HepG2 (cell line): ENCODE results near the gene PDE9A. TPM values are rescaled to one million over a fixed set of nuclear protein-coding genes. Genes with fewer than 3 reads are reported as not detected.

Experiments
- BHLHE40 ChIP-seq: IDR thresholded peaks from 2 replicates; pipeline ENCODE4 v1.6.1; 2011; ENCODE audit warnings: low read length, improper control_type of control experiment
- CCDC6 ChIP-seq: sonication (generic); formaldehyde crosslinking; IDR thresholded peaks from 2 replicates; pipeline ENCODE4 v1.8.1; 2022; ENCODE audit warnings: mild to moderate bottlenecking, missing genetic modification reagents, moderate library complexity
- LCORL ChIP-seq, 2 experiments: fragments of 450-650 bp in 1 of 2; sonication (generic) in 1 of 2; formaldehyde crosslinking in 1 of 2; IDR thresholded peaks; 2 replicates each; pipeline versions ENCODE4 v1.5.0 to v1.6.1; 2017 to 2020; ENCODE audit warnings: antibody characterized with exemption in 1 of 2, missing genetic modification reagents in 1 of 2
- MAFK ChIP-seq, 2 experiments: IDR thresholded peaks in 1 of 2; conservative IDR thresholded peaks in 1 of 2; 2 replicates each; pipeline ENCODE4 v1.6.1; 2011; ENCODE audit warnings: improper control_type of control experiment in 2 of 2, low read length in 2 of 2
- MBNL3 ChIP-seq: fragments of 250-450 bp; sonication (Bioruptor Pico); conservative IDR thresholded peaks from 2 replicates; pipeline ENCODE4 v1.8.0; 2022; ENCODE audit warnings: mild to moderate bottlenecking, inconsistent platforms
- NCOA1 ChIP-seq: sonication (generic); formaldehyde crosslinking; IDR thresholded peaks from 2 replicates; pipeline ENCODE4 v1.9.0; 2021; ENCODE audit warnings: missing genetic modification reagents
- NFE2 ChIP-seq: sonication (generic); formaldehyde crosslinking; IDR thresholded peaks from 2 replicates; pipeline ENCODE4 v1.4.0; 2020; ENCODE audit warnings: missing genetic modification reagents
- POLR2AphosphoS2 ChIP-seq: IDR thresholded peaks from 2 replicates; pipeline ENCODE4 v1.6.1; 2011; ENCODE audit warnings: low read depth, low read length, improper control_type of control experiment
- RORA ChIP-seq: sonication (generic); formaldehyde crosslinking; IDR thresholded peaks from 2 replicates; pipeline ENCODE4 v1.5.0; 2020; ENCODE audit warnings: mild to moderate bottlenecking, missing genetic modification reagents, moderate library complexity
- SUZ12 ChIP-seq: fragments of 150-350 bp; IDR thresholded peaks from 2 replicates; pipeline ENCODE4 v1.6.1; 2014; ENCODE audit warnings: low read depth, low read length
- ZBTB7B ChIP-seq: sonication (generic); formaldehyde crosslinking; IDR thresholded peaks from 2 replicates; pipeline ENCODE4 v1.4.0; 2020; ENCODE audit warnings: missing genetic modification reagents
- ZFP62 ChIP-seq: sonication (generic); formaldehyde crosslinking; IDR thresholded peaks from 2 replicates; pipeline ENCODE4 v1.4.0; 2020; ENCODE audit warnings: missing genetic modification reagents
- polyA plus RNA-seq, 8 experiments: library from polyadenylated mRNA; depleted of rRNA in 3 of 8; stranded (reverse) in 7 of 8; unstranded in 1 of 8; fragments of >200 nt; fragmentation: Illumina TruSeq in 4 of 8; extraction: Trizol in 4 of 8; gene quantifications; 2 replicates each; pipeline versions ENCODE4 v1.2.1 to v1.2.3, GENCODE V29; 2011 to 2016; ENCODE audit warnings: low read depth in 4 of 8, missing spikeins in 1 of 8, mixed read lengths in 1 of 8; ENCODE audit not compliant: insufficient read depth in 1 of 8
- total RNA-seq, 5 experiments: library from RNA; depleted of rRNA; stranded (reverse); fragments of >200 nt; fragmentation: Illumina TruSeq; extraction: Trizol; gene quantifications; 2 replicates each; pipeline ENCODE4 v1.2.3, GENCODE V29; 2016; ENCODE audit warnings: low read depth in 1 of 5
- TF ChIP-seq, protein P1 (sequence below): sonication (generic); formaldehyde crosslinking; IDR thresholded peaks from 2 replicates; pipeline ENCODE4 v1.5.0; 2020; ENCODE audit warnings: mild to moderate bottlenecking, missing genetic modification reagents, borderline replicate concordance
- TF ChIP-seq, protein P2 (sequence below): IDR thresholded peaks from 2 replicates; pipeline ENCODE4 v1.6.1; 2016; ENCODE audit warnings: mild to moderate bottlenecking, missing biosample characterization, missing genetic modification reagents

PDE9A gene
- total and polyA plus RNA-seq, 2 of the 13 experiments (the other 11 are each of a cell fraction or from before 2014, with no cell fraction given): 4.6 to 19.7 TPM

DNA sequence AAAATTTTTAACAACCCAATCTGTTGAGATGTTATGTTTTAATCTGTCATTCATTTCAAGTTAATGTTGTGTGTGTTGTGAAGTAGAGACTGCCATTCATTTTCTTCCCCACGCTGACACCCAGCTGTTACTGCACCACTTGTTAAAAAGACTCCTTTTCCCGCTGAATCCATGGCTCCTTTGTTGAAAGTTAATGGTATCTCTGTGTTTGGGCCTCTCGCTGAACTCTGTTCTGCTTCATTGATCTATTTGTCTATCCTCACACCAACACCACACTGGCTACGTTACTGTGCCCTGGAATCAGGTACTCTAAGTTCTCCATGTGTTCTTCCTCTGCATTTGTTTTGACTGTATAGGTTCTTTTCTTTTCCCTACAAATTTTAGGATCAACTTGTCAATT, 58.2 kb downstream of the PDE9A start (continued):
- TF ChIP-seq SUZ12 (no peak), CCDC6 (no peak; the same call in 1 of the 2 replicates), NFE2 (no peak), ZBTB7B (CRISPR knock-in tag) (0 out of 2 replicates have a peak, but pooled peaks have one; percentile 34), MAFK (conservative IDR thresholded peaks at IDR 0.05 in 1 of 2, IDR thresholded peaks at IDR 0.05 in 1 of 2; ENCODE audit: low read length in 2 of 2) (no peak), LCORL (IDR thresholded peaks at IDR 0.05) (no peak), LCORL (CRISPR knock-in tag; IDR thresholded peaks at IDR 0.05) (peak; percentile 83), POLR2AphosphoS2 (no peak), ZFP62 (CRISPR knock-in tag) (no peak), NCOA1 (CRISPR knock-in tag) (no peak), RORA (CRISPR knock-in tag) (no peak), BHLHE40 (no peak), MBNL3 (CRISPR knock-in tag) (no peak)
- TF ChIP-seq, protein P1, sequence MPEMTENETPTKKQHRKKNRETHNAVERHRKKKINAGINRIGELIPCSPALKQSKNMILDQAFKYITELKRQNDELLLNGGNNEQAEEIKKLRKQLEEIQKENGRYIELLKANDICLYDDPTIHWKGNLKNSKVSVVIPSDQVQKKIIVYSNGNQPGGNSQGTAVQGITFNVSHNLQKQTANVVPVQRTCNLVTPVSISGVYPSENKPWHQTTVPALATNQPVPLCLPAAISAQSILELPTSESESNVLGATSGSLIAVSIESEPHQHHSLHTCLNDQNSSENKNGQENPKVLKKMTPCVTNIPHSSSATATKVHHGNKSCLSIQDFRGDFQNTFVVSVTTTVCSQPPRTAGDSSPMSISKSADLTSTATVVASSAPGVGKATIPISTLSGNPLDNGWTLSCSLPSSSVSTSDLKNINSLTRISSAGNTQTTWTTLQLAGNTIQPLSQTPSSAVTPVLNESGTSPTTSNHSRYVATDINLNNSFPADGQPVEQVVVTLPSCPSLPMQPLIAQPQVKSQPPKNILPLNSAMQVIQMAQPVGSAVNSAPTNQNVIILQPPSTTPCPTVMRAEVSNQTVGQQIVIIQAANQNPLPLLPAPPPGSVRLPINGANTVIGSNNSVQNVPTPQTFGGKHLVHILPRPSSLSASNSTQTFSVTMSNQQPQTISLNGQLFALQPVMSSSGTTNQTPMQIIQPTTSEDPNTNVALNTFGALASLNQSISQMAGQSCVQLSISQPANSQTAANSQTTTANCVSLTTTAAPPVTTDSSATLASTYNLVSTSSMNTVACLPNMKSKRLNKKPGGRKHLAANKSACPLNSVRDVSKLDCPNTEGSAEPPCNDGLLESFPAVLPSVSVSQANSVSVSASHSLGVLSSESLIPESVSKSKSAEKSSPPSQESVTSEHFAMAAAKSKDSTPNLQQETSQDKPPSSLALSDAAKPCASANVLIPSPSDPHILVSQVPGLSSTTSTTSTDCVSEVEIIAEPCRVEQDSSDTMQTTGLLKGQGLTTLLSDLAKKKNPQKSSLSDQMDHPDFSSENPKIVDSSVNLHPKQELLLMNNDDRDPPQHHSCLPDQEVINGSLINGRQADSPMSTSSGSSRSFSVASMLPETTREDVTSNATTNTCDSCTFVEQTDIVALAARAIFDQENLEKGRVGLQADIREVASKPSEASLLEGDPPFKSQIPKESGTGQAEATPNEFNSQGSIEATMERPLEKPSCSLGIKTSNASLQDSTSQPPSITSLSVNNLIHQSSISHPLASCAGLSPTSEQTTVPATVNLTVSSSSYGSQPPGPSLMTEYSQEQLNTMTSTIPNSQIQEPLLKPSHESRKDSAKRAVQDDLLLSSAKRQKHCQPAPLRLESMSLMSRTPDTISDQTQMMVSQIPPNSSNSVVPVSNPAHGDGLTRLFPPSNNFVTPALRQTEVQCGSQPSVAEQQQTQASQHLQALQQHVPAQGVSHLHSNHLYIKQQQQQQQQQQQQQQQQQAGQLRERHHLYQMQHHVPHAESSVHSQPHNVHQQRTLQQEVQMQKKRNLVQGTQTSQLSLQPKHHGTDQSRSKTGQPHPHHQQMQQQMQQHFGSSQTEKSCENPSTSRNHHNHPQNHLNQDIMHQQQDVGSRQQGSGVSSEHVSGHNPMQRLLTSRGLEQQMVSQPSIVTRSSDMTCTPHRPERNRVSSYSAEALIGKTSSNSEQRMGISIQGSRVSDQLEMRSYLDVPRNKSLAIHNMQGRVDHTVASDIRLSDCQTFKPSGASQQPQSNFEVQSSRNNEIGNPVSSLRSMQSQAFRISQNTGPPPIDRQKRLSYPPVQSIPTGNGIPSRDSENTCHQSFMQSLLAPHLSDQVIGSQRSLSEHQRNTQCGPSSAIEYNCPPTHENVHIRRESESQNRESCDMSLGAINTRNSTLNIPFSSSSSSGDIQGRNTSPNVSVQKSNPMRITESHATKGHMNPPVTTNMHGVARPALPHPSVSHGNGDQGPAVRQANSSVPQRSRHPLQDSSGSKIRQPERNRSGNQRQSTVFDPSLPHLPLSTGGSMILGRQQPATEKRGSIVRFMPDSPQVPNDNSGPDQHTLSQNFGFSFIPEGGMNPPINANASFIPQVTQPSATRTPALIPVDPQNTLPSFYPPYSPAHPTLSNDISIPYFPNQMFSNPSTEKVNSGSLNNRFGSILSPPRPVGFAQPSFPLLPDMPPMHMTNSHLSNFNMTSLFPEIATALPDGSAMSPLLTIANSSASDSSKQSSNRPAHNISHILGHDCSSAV (CRISPR knock-in tag): no peak
- TF ChIP-seq, protein P2, sequence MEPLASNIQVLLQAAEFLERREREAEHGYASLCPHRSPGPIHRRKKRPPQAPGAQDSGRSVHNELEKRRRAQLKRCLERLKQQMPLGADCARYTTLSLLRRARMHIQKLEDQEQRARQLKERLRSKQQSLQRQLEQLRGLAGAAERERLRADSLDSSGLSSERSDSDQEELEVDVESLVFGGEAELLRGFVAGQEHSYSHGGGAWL (CRISPR knock-in tag): no peak
